Hepatocyte (in vitro differentiated cells): ENCODE results near the gene FOXN3. TPM values are rescaled to one million over a fixed set of nuclear protein-coding genes. Genes with fewer than 3 reads are reported as not detected.

Experiments
- DNase-seq: peaks from one replicate; pipeline ENCODE4 v3.0.0-alpha.2; 2016; ENCODE audit warnings: low spot score
- H2AFZ ChIP-seq: fragments of 200-600 bp; sonication (generic); 2 replicates; pipeline ENCODE4 v1.6.0; 2016; ENCODE audit warnings: antibody characterized with exemption, mild to moderate bottlenecking
- H3K27ac ChIP-seq: fragments of 200-600 bp; sonication (generic); 2 replicates; pipeline ENCODE4 v1.5.1; 2016; ENCODE audit warnings: mild to moderate bottlenecking
- H3K27me3 ChIP-seq: fragments of 200-600 bp; sonication (generic); 2 replicates; pipeline ENCODE4 v1.6.1; 2016
- H3K36me3 ChIP-seq: fragments of 200-600 bp; sonication (generic); replicated peaks from 2 replicates; pipeline ENCODE4 v1.5.1; 2016; ENCODE audit warnings: low read depth; ENCODE audit not compliant: insufficient read depth
- H3K4me1 ChIP-seq: fragments of 200-600 bp; sonication (generic); 2 replicates; pipeline ENCODE4 v1.5.1; 2016; ENCODE audit warnings: mild to moderate bottlenecking, moderate library complexity; ENCODE audit not compliant: insufficient read depth
- H3K4me2 ChIP-seq: fragments of 200-600 bp; sonication (generic); 2 replicates; pipeline ENCODE4 v1.6.0; 2016
- H3K4me3 ChIP-seq: fragments of 200-600 bp; sonication (generic); 2 replicates; pipeline ENCODE4 v1.5.1; 2016; ENCODE audit warnings: mild to moderate bottlenecking
- H3K79me2 ChIP-seq: fragments of 200-600 bp; sonication (generic); 2 replicates; pipeline ENCODE4 v1.6.0; 2017; ENCODE audit warnings: mild to moderate bottlenecking
- H3K9me2 ChIP-seq: fragments of 200-600 bp; sonication (generic); replicated peaks from 2 replicates; pipeline ENCODE4 v1.6.0; 2017; ENCODE audit warnings: mild to moderate bottlenecking; ENCODE audit not compliant: insufficient read depth
- H3K9me3 ChIP-seq: fragments of 200-600 bp; sonication (generic); 2 replicates; pipeline ENCODE4 v1.5.1; 2016; ENCODE audit warnings: low read depth, mild to moderate bottlenecking
- H4K20me1 ChIP-seq: fragments of 200-600 bp; sonication (generic); 2 replicates; pipeline ENCODE4 v1.6.0; 2016; ENCODE audit warnings: mild to moderate bottlenecking; ENCODE audit not compliant: insufficient read depth, poor library complexity, severe bottlenecking
- CTCF ChIP-seq: fragments of 200-600 bp; sonication (generic); IDR thresholded peaks from 2 replicates; pipeline ENCODE4 v1.5.1; 2016; ENCODE audit warnings: antibody characterized with exemption, mild to moderate bottlenecking; ENCODE audit not compliant: poor library complexity
- EZH2 ChIP-seq: fragments of 200-600 bp; sonication (generic); IDR thresholded peaks from 2 replicates; pipeline ENCODE4 v1.6.1; 2016; ENCODE audit warnings: antibody characterized with exemption, mild to moderate bottlenecking, borderline replicate concordance
- EZH2phosphoT487 ChIP-seq: fragments of 200-600 bp; sonication (generic); IDR thresholded peaks from one replicate; pipeline ENCODE4 v1.6.1; 2018; ENCODE audit warnings: antibody characterized with exemption, mild to moderate bottlenecking, low read depth, moderate library complexity; ENCODE audit not compliant: unreplicated experiment, severe bottlenecking
- WGBS: methylation state at CpG from one replicate; pipeline ENCODE4 v1.1.6; 2016; ENCODE audit warnings: low lambda C conversion rate; ENCODE audit errors: missing lambda C conversion rate; 5-methylcytosine and 5-hydroxymethylcytosine counted together
- polyA plus RNA-seq: library from polyadenylated mRNA; unstranded; fragments of >200 nt; fragmentation: Nextera tagmentation; extraction: Ambion mirVana; gene quantifications from 2 replicates; pipeline ENCODE4 v1.2.1, GENCODE V29; 2016
- total RNA-seq: library from RNA; depleted of rRNA; stranded (reverse); fragments of >200 nt; gene quantifications from 2 replicates; pipeline ENCODE4 v1.2.3, GENCODE V29; 2014

The FOXN3 gene
- total and polyA plus RNA-seq, 2 experiments from 2014 or later: 42.2 to 47.6 TPM

GRCh38 chr14:89207925-89208328 is 209.1 kb downstream of the FOXN3 start:
- WGBS: 73% methylated on average over 7 of the region's 7 CpGs
- Histone ChIP-seq H3K27ac (peak overlapping the region; percentile 26), H3K4me3 (no peak overlapping the region), H4K20me1 (no peaks in the 10 kb centered on the region), H3K27me3 (no peaks in the 10 kb centered on the region), H3K9me3 (no peaks in the 10 kb centered on the region), H2AFZ (no peak overlapping the region), H3K9me2 (no peaks in the 10 kb centered on the region), H3K36me3 (no peaks in the 10 kb centered on the region), H3K4me1 (no peaks in the 10 kb centered on the region), H3K4me2 (no peak overlapping the region), H3K79me2 (peaks cover 33% of the 10 kb centered on the region)
- no peak for DNase-seq
- TF ChIP-seq CTCF (no peak), EZH2phosphoT487 (no peak), EZH2 (no peak)

GRCh38 chr14:89206389-89207031 is 210.5 kb downstream of the FOXN3 start:
- Histone ChIP-seq H3K4me2 (peak overlapping the region; percentile 50), H3K9me2 (no peaks in the 10 kb centered on the region), H4K20me1 (no peaks in the 10 kb centered on the region), H3K36me3 (no peaks in the 10 kb centered on the region), H3K27ac (peak overlapping the region; percentile 54), H3K4me3 (no peak overlapping the region), H3K4me1 (no peaks in the 10 kb centered on the region), H2AFZ (no peak overlapping the region), H3K79me2 (peaks cover 33% of the 10 kb centered on the region), H3K27me3 (no peaks in the 10 kb centered on the region), H3K9me3 (no peaks in the 10 kb centered on the region)
- no peak for DNase-seq
- WGBS: 79% methylated on average over 17 of the region's 17 CpGs
- TF ChIP-seq EZH2 (no peak), CTCF (no peak), EZH2phosphoT487 (no peak)

GRCh38 chr14:89205137-89205740 is 211.8 kb downstream of the FOXN3 start:
- TF ChIP-seq EZH2phosphoT487 (no peak), EZH2 (no peak), CTCF (no peak)
- no peaks in the 10 kb centered on the region for H3K4me1 ChIP-seq
- H3K27ac ChIP-seq: no peak overlapping the region
- DNase-seq: no peak
- H3K9me3 ChIP-seq: no peaks in the 10 kb centered on the region
- no peak overlapping the region for H2AFZ ChIP-seq
- WGBS: 98% methylated on average over 18 of the region's 18 CpGs
- no peak overlapping the region for H3K4me2 ChIP-seq
- no peaks in the 10 kb centered on the region for H4K20me1 ChIP-seq
- no peak overlapping the region for H3K4me3 ChIP-seq
- no peaks in the 10 kb centered on the region for H3K36me3 ChIP-seq
- no peaks in the 10 kb centered on the region for H3K9me2 ChIP-seq
- H3K79me2 ChIP-seq: peaks cover 24% of the 10 kb centered on the region
- H3K27me3 ChIP-seq: no peaks in the 10 kb centered on the region
